G401.6 (cell line): Measurements from ENCODE around the gene MGMT.

Experiments
- FAIRE-seq: peaks from 2 replicates; lab custom pipeline; 2012; peaks lifted over from hg19 to GRCh38; lab: Jason Lieb, UNC

Gene MGMT

GRCh38 chr10:129809431-129809830, 342.4 kb downstream of the MGMT start:
- FAIRE-seq = no peak

GRCh38 chr10:129809841-129810240, 342.8 kb downstream of the MGMT start:
- no peak for FAIRE-seq

DNA sequence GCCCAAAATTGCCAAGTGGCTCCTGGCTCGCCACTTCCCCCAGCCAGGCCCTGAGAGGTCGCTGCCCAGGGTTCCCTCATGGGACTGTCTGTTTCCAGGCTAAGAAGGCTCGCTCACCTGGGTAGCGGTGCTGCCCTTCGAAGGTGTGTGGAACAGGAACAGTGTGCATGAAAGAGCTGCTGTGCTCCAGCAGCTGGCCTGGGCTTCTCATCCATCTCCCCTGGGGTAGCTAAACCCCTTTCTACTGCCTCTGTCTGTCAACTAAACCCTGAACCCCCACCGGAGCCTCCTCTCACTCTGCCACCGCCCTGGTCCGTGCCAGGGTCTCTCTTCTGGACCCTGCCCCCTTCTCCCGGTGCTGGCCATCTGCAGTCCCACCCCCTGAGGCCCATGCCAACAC, 344.2 kb downstream of the MGMT start:
- no peak for FAIRE-seq

DNA sequence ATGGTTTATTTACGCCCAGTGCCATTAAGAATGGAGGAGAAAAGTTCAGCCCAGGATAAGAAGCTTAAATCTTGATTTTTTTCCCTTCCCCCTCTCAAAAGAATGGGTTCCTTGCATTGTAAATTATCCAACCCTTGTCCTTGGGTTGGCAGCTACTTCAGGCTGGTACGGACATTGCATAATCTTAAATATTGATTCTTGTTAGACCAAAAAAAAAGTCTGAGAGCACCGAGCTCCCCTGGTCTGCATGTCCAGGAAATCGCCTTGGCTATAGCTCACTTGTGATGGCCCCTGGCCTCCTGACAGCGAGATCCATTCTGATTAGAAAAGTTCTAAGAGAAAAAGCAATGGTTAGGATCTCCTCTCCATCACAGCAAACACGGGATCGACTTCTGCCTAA, 345.4 kb downstream of the MGMT start:
- no peak for FAIRE-seq

DNA sequence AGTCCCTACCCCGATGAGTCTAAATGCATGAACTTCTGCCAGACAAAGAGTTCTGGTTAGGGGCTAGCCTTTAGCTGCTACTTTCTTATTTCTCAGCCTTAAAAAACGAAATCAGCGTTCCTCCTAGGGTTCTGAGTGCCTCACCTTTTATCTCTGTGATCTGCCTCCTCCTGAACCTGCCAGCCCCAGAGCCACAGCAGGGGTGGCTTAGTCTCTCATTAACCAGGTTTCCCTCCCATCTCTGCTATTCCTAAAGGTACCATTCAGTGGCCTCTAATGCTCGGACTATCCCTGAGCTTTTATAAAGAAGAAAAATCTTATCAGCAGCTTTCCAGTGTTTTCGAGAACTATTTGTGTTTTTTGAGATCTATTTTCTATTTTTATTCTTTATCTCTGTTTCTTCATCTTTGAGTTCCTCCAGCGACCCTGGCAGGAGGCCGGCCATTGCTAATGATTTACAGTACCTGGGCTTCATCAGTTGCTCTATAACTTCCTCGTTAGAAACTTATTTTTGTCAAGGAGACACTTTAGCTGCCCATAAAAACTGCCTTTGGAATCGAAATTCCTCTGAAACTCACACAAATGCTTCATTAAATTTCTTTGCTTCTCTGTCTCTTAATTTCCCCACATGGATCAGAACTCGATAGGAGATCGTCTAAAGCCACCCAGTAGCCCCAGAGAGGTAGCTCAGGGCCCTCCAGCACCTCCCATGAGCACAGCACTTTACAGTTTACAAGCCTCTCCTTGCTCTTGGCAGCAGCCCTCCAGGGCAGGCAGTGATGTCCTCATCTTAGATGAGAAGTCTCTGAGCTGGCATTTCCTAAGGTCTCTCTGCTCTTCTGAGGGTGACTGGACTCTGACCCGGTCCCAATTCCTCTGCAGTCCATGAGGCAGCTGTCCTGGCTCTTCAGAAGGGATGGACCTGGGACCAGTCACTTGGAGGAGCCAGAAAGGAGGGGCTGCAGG, 347.9 kb downstream of the MGMT start:
- no peak for FAIRE-seq

- FAIRE-seq = no peak
Observed at GRCh38 chr10:129815898-129816655, 349.0 kb downstream of the MGMT start.

DNA sequence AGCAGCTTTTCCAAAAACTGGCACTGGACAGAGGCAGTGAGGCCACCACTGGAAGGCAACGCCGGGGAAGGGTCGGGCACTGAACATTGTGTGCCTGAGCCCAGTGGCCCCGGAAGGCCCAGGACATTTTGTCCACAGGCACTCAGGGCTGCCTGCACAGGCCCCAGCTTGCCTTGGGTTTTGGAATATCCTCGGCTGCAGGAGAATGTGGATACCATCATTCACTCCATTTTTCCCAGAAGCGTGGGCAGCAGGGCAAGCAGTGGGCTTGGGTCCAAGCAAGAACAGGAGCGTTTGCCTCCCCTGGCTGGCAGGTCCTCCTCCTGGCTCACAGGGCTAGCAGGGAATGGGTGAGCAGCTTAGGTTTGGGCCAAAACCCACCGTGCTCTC, 349.6 kb downstream of the MGMT start:
- no peak for FAIRE-seq
